Keratinocyte (primary cell): ENCODE results near the gene NKX1-2. TPM values are rescaled to one million over a fixed set of nuclear protein-coding genes. Genes with fewer than 3 reads are reported as not detected.

ENCODE experiments used
- DNase-seq: peaks from one replicate; pipeline ENCODE4 v3.0.0-alpha.2; 2011; ENCODE audit warnings: low read depth, missing footprints, low spot score
- FAIRE-seq: peaks from 2 replicates; lab custom pipeline; 2011; peaks lifted over from hg19 to GRCh38; lab: Jason Lieb, UNC
- H2AFZ ChIP-seq: 2 replicates; pipeline ENCODE4 v1.6.0; 2012; ENCODE audit warnings: low read length, control low read depth, inconsistent platforms; ENCODE audit not compliant: control insufficient read depth
- H3K27ac ChIP-seq: 2 replicates; pipeline ENCODE4 v1.5.1; 2011; ENCODE audit warnings: low read length; ENCODE audit not compliant: control insufficient read depth, insufficient read depth
- H3K27me3 ChIP-seq: 3 replicates; pipeline ENCODE4 v1.6.0; 2011; ENCODE audit warnings: low read length; ENCODE audit not compliant: control insufficient read depth, insufficient read depth; ENCODE audit errors: extremely low read depth
- H3K36me3 ChIP-seq, 2 experiments: 2 replicates in 1 of 2; 3 replicates in 1 of 2; pipeline ENCODE4 v1.5.1; 2011; ENCODE audit warnings: low read length in 2 of 2, mild to moderate bottlenecking in 1 of 2; ENCODE audit not compliant: control insufficient read depth in 2 of 2, insufficient read depth in 2 of 2; ENCODE audit errors: extremely low read depth in 1 of 2
- H3K4me1 ChIP-seq: 3 replicates; pipeline ENCODE4 v1.5.1; 2011; ENCODE audit warnings: low read length; ENCODE audit not compliant: control insufficient read depth, insufficient read depth; ENCODE audit errors: extremely low read depth
- H3K4me2 ChIP-seq: 3 replicates; pipeline ENCODE4 v1.6.0; 2011; ENCODE audit warnings: low read depth, low read length; ENCODE audit not compliant: control insufficient read depth, insufficient read depth; ENCODE audit errors: extremely low read depth
- H3K4me3 ChIP-seq, 3 experiments: fragments of 200-600 bp in 1 of 3; sonication (generic) in 1 of 3; 2 replicates in 2 of 3; 3 replicates in 1 of 3; pipeline ENCODE4 v1.5.1; 2011 to 2016; ENCODE audit warnings: low read length in 3 of 3, mild to moderate bottlenecking in 3 of 3, control low read depth in 2 of 3, inconsistent platforms in 1 of 3, low read depth in 1 of 3, mixed read lengths in 1 of 3, mixed run types in 1 of 3, moderate library complexity in 1 of 3; ENCODE audit not compliant: control insufficient read depth in 2 of 3, insufficient read depth in 2 of 3; ENCODE audit errors: extremely low read depth in 1 of 3
- H3K79me2 ChIP-seq: 2 replicates; pipeline ENCODE4 v1.6.0; 2012; ENCODE audit warnings: low read length; ENCODE audit not compliant: control insufficient read depth, insufficient read depth
- H3K9ac ChIP-seq: 3 replicates; pipeline ENCODE4 v1.6.0; 2011; ENCODE audit warnings: low read length; ENCODE audit not compliant: control insufficient read depth, insufficient read depth; ENCODE audit errors: extremely low read depth
- H3K9me1 ChIP-seq: 3 replicates; pipeline ENCODE4 v1.6.0; 2011; ENCODE audit warnings: low read length; ENCODE audit not compliant: control insufficient read depth, insufficient read depth; ENCODE audit errors: extremely low read depth
- H3K9me3 ChIP-seq: 2 replicates; pipeline ENCODE4 v1.5.1; 2012; ENCODE audit warnings: low read depth, low read length; ENCODE audit not compliant: control insufficient read depth
- H4K20me1 ChIP-seq: 3 replicates; pipeline ENCODE4 v1.6.0; 2011; ENCODE audit warnings: low read length; ENCODE audit not compliant: control insufficient read depth, insufficient read depth; ENCODE audit errors: extremely low read depth
- CTCF ChIP-seq, 3 experiments: IDR thresholded peaks in 1 of 3; conservative IDR thresholded peaks in 1 of 3; optimal IDR thresholded peaks in 1 of 3; 2 replicates in 2 of 3; 3 replicates in 1 of 3; pipeline versions ENCODE3 to v1.5.1; 2011; ENCODE audit warnings: low read length in 3 of 3, mild to moderate bottlenecking in 3 of 3, moderate library complexity in 2 of 3, control low read depth in 1 of 3, inconsistent platforms in 1 of 3; ENCODE audit not compliant: insufficient read depth in 2 of 3; ENCODE audit errors: extremely low read depth in 1 of 3
- EZH2 ChIP-seq: IDR thresholded peaks from one replicate; pipeline ENCODE4 v1.6.1; 2012; ENCODE audit warnings: inconsistent platforms, mild to moderate bottlenecking, low read length, moderate library complexity
- dilution Hi-C: fragments of 300-500 bp; cut with MboI; formaldehyde crosslinking; loops from one replicate; pipeline ENCODE4 v1.7.0; 2020; ENCODE audit warnings: low sequenced_read_pairs; ENCODE audit not compliant: extremely low pct_ligation_motif_present
- polyA plus RNA-seq, 5 experiments: library from polyadenylated mRNA; depleted of rRNA in 3 of 5; stranded (reverse) in 3 of 5; stranded (forward) in 1 of 5; unstranded in 1 of 5; fragments of >200 nt; gene quantifications; 1 replicate in 1 of 5; 2 replicates in 3 of 5; 3 replicates in 1 of 5; pipeline versions ENCODE4 v1.2.1 to v1.2.3, GENCODE V29; 2011 to 2012; ENCODE audit warnings: missing spikeins in 2 of 5, low read depth in 1 of 5, low replicate concordance in 1 of 5

NKX1-2 gene
- polyA plus RNA-seq, 1 donor (not counting 4 experiments of a cell fraction or from before 2014, with no cell fraction given): 1.9 TPM

GRCh38 chr10:124430077-124430476, 19.8 kb downstream of the NKX1-2 start:
- TF ChIP-seq EZH2 (no peak), CTCF (optimal IDR thresholded peaks at IDR 0.05 in 1 of 3, IDR thresholded peaks at IDR 0.05 in 1 of 3, conservative IDR thresholded peaks at IDR 0.05 in 1 of 3; ENCODE audit: extremely low read depth in 1 of 3, insufficient read depth in 2 of 3, low read length in 3 of 3) (no peak)
- dilution Hi-C loops: no loop called here
- FAIRE-seq: no peak
- Histone ChIP-seq H3K27ac (no peak overlapping the region), H3K27me3 (no peaks in the 10 kb centered on the region), H3K9ac (no peak overlapping the region), H3K36me3 (no peaks in the 10 kb centered on the region), H3K4me2 (no peak overlapping the region), H3K4me1 (peaks cover 6% of the 10 kb centered on the region), H3K79me2 (no peaks in the 10 kb centered on the region), H4K20me1 (no peaks in the 10 kb centered on the region), H3K4me3 (no peak overlapping the region), H3K9me3 (no peaks in the 10 kb centered on the region), H3K9me1 (no peaks in the 10 kb centered on the region), H2AFZ (no peak overlapping the region)
- no peak for DNase-seq

GRCh38 chr10:124429576-124429975, 20.3 kb downstream of the NKX1-2 start:
- Histone ChIP-seq H3K4me3 (no peak overlapping the region), H3K9me3 (no peaks in the 10 kb centered on the region), H3K4me2 (no peak overlapping the region), H3K27ac (no peak overlapping the region), H3K9me1 (no peaks in the 10 kb centered on the region), H3K36me3 (no peaks in the 10 kb centered on the region), H2AFZ (no peak overlapping the region), H4K20me1 (no peaks in the 10 kb centered on the region), H3K27me3 (no peaks in the 10 kb centered on the region), H3K9ac (no peak overlapping the region), H3K79me2 (no peaks in the 10 kb centered on the region), H3K4me1 (peaks cover under 1% of the 10 kb centered on the region)
- no peak for TF ChIP-seq CTCF (optimal IDR thresholded peaks at IDR 0.05 in 1 of 3, IDR thresholded peaks at IDR 0.05 in 1 of 3, conservative IDR thresholded peaks at IDR 0.05 in 1 of 3; ENCODE audit: extremely low read depth in 1 of 3, insufficient read depth in 2 of 3, low read length in 3 of 3)
- no peak for TF ChIP-seq EZH2
- no peak for DNase-seq
- dilution Hi-C loops: no loop called here
- FAIRE-seq: no peak
